ENCODE measurements around the gene PEX1.

Gene PEX1

GRCh38 chr7:92462560-92462959 is 65.8 kb downstream of the PEX1 start:
- CTCF ChIA-PET = interaction anchor here (1.4 to 7.2 kb wide), 3 partner anchors 9 to 16 kb away, joined by 3 to 54 read pairs (median 6); partner anchors contain the start of gene GATAD1
- POLR2A ChIA-PET = no interaction called here
- TF ChIP-seq CTCF (IDR thresholded peaks at IDR 0.05; ENCODE audit: control extremely low read depth, extremely low read depth, low read depth, missing control alignments) = no peak
- no peak for DNase-seq (ENCODE audit: extremely low spot score)

DNA sequence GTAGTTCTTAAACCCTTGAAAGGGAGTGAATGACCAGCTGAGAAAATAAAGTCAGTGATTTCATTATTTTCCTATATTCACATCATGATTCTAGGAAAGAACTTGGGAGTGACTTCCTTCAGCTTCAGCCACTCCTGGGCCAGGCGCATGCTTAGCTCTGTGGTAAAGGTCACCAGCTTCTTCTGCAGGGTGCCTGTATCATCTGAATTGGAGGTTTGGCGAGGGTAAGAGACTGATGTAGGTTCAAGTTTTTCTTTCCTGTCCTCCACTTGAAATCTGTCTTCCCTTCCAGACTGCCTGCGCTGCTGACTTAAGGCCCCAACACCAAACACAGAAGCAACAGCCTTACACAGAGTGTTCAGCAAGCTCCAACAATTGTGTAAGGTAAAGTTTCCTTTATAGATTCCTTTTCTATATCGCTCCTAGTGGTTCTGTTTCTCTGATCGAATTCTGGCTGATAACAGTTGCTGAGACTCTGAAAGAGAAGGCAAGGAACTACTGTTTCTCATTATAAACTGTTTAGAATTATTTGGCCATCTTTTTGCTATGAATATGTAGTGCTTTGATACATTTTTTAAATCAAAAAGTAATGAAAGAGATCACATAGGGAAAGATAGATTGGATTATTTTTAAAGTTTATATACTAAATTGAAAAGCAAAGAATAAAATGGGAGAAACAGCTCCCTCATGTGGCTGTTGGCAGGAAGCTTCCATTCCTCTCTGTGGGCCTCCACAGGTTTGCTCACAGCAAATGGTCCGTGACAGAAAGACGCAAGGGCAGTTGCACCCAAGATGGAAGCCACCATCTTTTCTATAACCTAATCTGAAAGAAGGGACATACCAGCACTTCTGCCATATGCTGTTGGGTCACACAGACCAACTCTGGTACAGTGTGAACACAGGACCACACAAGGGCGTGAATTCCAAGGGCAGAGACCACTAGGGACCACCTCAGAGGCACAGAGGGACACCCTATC is 67.0 kb downstream of the PEX1 start:
- TF ChIP-seq CTCF (IDR thresholded peaks at IDR 0.05; ENCODE audit: control extremely low read depth, extremely low read depth, low read depth, missing control alignments) = peak; percentile 60
- ChIA-PET CTCF (interaction anchor here (0.7 to 7.2 kb wide), 29 partner anchors 8 to 631 kb away, joined by 3 to 54 read pairs (median 4); partner anchors contain the start of genes AKAP9, GATAD1, LRRD1 and MTERF1), POLR2A (interaction anchor here (0.6 kb wide), 1 partner anchor 32 kb away, joined by 3 read pairs; no protein-coding TSS in a partner anchor)
- peak; percentile 44 for DNase-seq (ENCODE audit: extremely low spot score)

- ChIA-PET POLR2A (no interaction called here), CTCF (interaction anchor here (0.9 to 7.2 kb wide), 19 partner anchors 10 to 631 kb away, joined by 3 to 54 read pairs (median 5); partner anchors contain the start of genes AKAP9, GATAD1, LRRD1 and MTERF1)
- no peak for TF ChIP-seq CTCF (IDR thresholded peaks at IDR 0.05; ENCODE audit: control extremely low read depth, extremely low read depth, low read depth, missing control alignments)
These were observed 67.8 kb downstream of the PEX1 start for GRCh38 chr7:92460510-92460909.

GRCh38 chr7:92460109-92460508 is 68.2 kb downstream of the PEX1 start:
- ChIA-PET POLR2A (no interaction called here), CTCF (interaction anchor here (1.5 to 7.2 kb wide), 5 partner anchors 9 to 630 kb away, joined by 4 to 54 read pairs (median 16); partner anchors contain the start of genes GATAD1 and LRRD1)
- no peak for TF ChIP-seq CTCF (IDR thresholded peaks at IDR 0.05; ENCODE audit: control extremely low read depth, extremely low read depth, low read depth, missing control alignments)
- no peak for DNase-seq (ENCODE audit: extremely low spot score)

More at GRCh38 chr7:92460510-92460909, 67.8 kb downstream of the PEX1 start:
- DNase-seq (ENCODE audit: extremely low spot score) = no peak

DNA sequence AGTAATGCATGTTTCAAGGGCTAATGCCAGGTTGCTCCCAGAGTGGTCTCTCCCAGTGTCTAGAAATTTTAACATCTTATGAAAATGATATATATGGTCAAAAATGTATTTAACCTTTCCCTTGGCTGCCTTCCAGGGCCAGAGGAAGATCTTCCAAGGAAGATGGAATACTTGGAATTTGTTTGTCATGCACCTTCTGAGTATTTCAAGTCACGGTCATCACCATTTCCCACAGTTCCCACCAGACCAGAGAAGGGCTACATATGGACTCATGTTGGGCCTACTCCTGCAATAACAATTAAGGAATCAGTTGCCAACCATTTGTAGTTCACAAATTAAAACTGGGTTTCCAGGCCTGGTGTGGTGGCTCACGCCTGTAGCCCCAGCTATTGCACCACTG is 72.1 kb downstream of the PEX1 start:
- no peak for DNase-seq (ENCODE audit: extremely low spot score)
- ChIA-PET POLR2A (no interaction called here), CTCF (interaction anchor here (7.2 kb wide), 1 partner anchor 8 kb away, joined by 54 read pairs; the partner anchor contains the start of gene GATAD1)
- no peak for TF ChIP-seq CTCF (IDR thresholded peaks at IDR 0.05; ENCODE audit: control extremely low read depth, extremely low read depth, low read depth, missing control alignments)

DNA sequence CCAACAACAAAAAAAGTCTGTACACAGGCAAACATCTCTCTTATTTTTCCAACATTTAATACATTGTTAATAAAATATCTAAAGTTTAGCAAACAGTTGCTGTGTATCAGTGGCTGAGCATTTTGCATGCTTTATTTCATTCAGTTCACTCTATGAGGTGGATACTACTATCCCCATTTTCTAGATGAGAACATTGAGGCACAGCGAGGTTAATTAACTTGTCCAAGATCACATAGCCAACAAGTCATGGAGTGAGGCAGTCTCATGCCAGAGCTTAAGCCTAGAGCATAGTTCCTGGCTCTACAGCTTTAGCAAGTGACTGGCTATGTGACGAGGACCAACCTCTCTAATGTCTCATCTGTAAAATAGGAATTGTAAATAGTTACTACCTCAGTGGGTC is 76.7 kb downstream of the PEX1 start:
- DNase-seq (ENCODE audit: extremely low spot score) = no peak
- no peak for TF ChIP-seq CTCF (IDR thresholded peaks at IDR 0.05; ENCODE audit: control extremely low read depth, extremely low read depth, low read depth, missing control alignments)
- POLR2A ChIA-PET = no interaction called here
- CTCF ChIA-PET = interaction anchor here (1.1 to 3.0 kb wide), 3 partner anchors 9 to 621 kb away, joined by 3 to 28 read pairs (median 4); no protein-coding TSS in a partner anchor
